Motor neuron (in vitro differentiated cells): ENCODE data around the gene TFPI. TPM values are rescaled to one million over a fixed set of nuclear protein-coding genes. Genes with fewer than 3 reads are reported as not detected.
A peak's percentile ranks its signal among the peaks of the same experiment; 100 is the strongest.
"Not testable (repeated sequence)": the region's sequence is repeated elsewhere in the genome, so short reads cannot be mapped to it uniquely, and the experiment has no call there.

Experiments used
- ATAC-seq, 8 experiments: fragments of 200-7000 bp; cut with Tn5 transposase; replicated peaks in 6 of 8; 2 replicates each; pipeline ENCODE4 v1.8.0; 2021; ENCODE audit warnings: mild to moderate bottlenecking in 8 of 8, moderate library complexity in 8 of 8
- H3K27ac ChIP-seq, 2 donors: fragments of 250-450 bp; sonication (Bioruptor Pico); 2 replicates each; pipeline ENCODE4 v1.9.0; 2021; ENCODE audit warnings: antibody characterized with exemption in 2 of 2, mild to moderate bottlenecking in 2 of 2, moderate library complexity in 1 of 2
- H3K4me1 ChIP-seq, 2 donors: fragments of 250-450 bp; sonication (Bioruptor Pico); replicated peaks in 1 of 2; 2 replicates each; pipeline ENCODE4 v1.6.1; 2021; ENCODE audit warnings: antibody characterized with exemption in 2 of 2, mild to moderate bottlenecking in 2 of 2, moderate library complexity in 1 of 2
- H3K4me3 ChIP-seq, 5 donors: fragments of 250-450 bp; sonication (Bioruptor Pico); 2 replicates each; pipeline ENCODE4 v1.9.0; 2021; ENCODE audit warnings: antibody characterized with exemption in 5 of 5, mild to moderate bottlenecking in 5 of 5, moderate library complexity in 4 of 5
- WGBS, 10 experiments: fragments of 450-650 bp; shearing (Covaris generic); methylation state at CpG; one replicate each; pipeline ENCODE4 v1.0.0; 2022; 5-methylcytosine and 5-hydroxymethylcytosine counted together
- in situ Hi-C, 9 experiments: fragments of 400-800 bp; cut with MboI; loops; one replicate each; pipeline ENCODE4 v1.15.0; 2021; ENCODE audit warnings: low sequenced_read_pairs in 9 of 9, low pct_unique_long_range_greater_than_20kb in 2 of 9; ENCODE audit not compliant: unreplicated experiment in 9 of 9
- total RNA-seq, 8 experiments: library from RNA; unstranded; fragments of 300-600 nt; gene quantifications; 2 replicates each; pipeline versions ENCODE4 v1.2.3 to v1.2.4, GENCODE V29; 2022

Gene TFPI
- total RNA-seq, 8 experiments from 2014 or later, result 0.18 to 79.3 (median 5.1) TPM

DNA sequence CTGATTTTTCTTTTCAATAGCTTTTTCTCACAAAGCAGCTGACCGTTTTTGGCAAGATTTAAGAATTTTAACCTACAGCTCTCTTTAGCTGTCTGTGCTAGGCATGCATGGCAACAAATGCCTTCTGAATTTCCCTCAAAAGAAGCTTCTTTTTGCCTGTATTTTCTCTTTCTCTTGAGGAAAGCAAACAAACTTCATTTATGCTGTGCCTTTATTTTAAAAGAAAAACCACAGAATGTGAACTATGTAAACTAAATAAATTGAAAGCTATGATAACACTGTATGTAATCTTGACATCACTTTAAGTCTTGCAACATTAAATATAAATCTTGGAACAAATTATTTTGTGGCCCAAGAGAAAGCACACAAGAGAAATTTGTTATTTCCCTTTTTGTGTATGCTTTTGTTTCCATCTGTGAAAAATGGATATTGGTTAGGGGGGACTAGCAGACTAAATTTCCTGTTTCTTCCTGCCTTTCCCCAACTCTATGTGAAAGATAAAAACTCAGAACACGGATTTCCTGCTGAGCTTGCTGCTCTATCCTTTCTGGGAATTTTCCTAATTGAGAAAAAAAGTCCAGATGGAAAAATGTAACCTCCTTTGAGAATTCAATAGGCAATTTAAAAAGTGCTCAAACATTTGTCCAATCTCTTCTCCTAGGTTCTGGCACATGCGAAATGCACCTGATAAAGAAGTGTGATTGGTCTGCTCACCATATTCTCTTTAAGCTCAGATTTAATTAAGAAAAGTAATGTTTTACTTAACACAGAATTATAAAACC lies 20.9 kb upstream of the TFPI start:
- Histone ChIP-seq H3K4me3 (no peak overlapping the region), H3K27ac (no peak overlapping the region), H3K4me1 (no peaks in the 10 kb centered on the region)
- peak in 1 of 8 experiments; percentile 57 for ATAC-seq
- in situ Hi-C loops, result loop anchor here in 4 of 9 experiments (10.0 to 25.0 kb wide), 3 partner anchors 70 to 937 kb away; no protein-coding TSS in a partner anchor
- WGBS, 10 experiments, result 38 to 70% (median 61%) methylated on average over 2 to 3 of the region's 3 CpGs; no CpG with 5 or more reads in 1 of the 10 experiments

DNA sequence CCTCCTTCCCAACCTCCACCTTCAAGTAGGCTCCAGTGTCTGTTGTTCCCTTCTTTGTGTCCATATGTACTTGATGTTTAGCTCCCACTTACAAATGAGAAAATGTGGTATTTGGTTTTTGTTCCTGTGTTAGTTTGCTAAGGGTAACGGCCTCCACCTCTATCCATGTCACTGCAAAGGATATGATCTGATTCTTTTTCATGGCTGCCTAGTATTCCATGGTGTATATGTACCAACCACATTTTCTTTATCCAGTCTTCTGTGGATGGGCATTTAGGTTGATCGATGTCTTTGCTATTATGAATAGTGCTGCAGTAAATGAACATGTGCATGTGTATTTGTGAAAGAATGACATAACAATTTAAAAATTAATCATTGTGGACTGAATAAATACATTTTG lies 19.5 kb upstream of the TFPI start:
- Histone ChIP-seq H3K4me3 (no peak overlapping the region), H3K4me1 (no peaks in the 10 kb centered on the region), H3K27ac (no peak overlapping the region)
- whole genome bisulfite sequencing, 10 experiments, result 75 to 100% (median 100%) methylated on average over 1 to 2 of the region's 2 CpGs; no CpG with 5 or more reads in 3 of the 10 experiments
- no peak for ATAC-seq
- in situ Hi-C loops, result loop anchor here in 3 of 9 experiments (10.0 kb wide), 1 partner anchor 69 kb away; no protein-coding TSS in a partner anchor

DNA sequence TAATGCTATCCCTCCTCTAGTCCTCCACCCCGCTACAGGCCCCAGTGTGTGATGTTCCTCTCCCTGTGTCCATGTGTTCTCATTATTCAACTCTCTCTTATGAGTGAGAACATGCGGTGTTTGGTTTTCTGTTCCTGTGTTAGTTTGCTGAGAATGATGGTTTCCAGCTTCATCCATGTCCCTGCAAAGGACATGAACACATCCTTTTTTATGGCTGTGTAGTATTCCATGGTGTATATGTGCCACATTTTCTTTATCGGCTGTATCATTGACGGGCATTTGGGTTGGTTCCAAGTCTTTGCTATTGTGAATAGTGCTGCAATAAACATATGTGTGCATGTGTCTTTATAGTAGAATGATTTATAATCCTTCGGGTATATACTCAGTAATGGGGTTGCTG lies 17.8 kb upstream of the TFPI start:
- in situ Hi-C loops, result loop anchor here in 3 of 9 experiments (10.0 kb wide), 1 partner anchor 67 kb away; no protein-coding TSS in a partner anchor
- 92 to 100% (median 100%) methylated on average over 1 to 4 of the region's 5 CpGs; no CpG with 5 or more reads in 4 of the 10 experiments for WGBS, 10 experiments
- H3K27ac ChIP-seq, ATAC-seq, H3K4me1 ChIP-seq, H3K4me3 ChIP-seq: not testable (repeated sequence)

DNA sequence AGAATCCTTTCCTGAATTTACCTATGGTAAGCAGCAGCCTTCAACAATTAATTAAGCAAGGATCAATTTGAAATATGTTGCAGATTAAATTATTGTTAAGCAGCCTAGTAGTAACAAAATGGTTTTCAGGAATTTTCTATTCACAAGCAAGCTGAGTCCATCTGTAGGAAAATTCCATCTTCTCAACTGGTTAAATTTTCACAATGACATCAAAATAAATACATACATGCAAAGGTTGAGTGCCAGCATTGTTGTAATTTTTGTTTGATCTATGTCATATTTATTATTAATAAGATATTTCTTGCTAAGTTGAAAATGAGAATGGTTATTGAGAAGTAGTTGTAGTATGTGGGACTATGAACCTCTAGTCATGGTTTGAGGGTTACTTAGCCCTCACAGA lies 15.3 kb upstream of the TFPI start:
- Histone ChIP-seq H3K27ac (no peak overlapping the region), H3K4me3 (no peak overlapping the region), H3K4me1 (no peaks in the 10 kb centered on the region)
- in situ Hi-C loops, result no loop called here
- no peak for ATAC-seq

DNA sequence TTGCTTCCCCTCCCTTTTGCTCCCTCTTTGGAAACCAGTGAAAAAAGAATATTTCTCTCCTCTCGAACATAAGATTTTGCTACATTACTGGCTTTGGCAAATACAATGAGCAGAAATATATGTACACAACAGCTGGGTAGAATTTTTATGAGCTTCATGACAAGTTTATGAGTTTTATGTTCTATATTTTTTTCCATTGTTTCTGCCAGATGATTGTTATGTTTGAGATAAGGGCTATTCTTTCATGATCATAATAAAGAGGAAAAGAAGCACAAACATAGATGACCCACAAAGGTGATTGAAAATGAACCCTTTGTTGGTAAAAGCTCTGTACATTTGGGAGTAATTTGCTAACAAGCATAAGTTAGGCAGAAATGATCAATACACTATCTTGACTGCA lies 14.8 kb upstream of the TFPI start:
- Histone ChIP-seq H3K27ac (no peak overlapping the region), H3K4me1 (no peaks in the 10 kb centered on the region), H3K4me3 (no peak overlapping the region)
- WGBS, 10 experiments, result 20 to 100% (median 85%) methylated on average over 1 of the region's 1 CpG; no CpG with 5 or more reads in 2 of the 10 experiments
- ATAC-seq, result no peak
- in situ Hi-C loops, result no loop called here

DNA sequence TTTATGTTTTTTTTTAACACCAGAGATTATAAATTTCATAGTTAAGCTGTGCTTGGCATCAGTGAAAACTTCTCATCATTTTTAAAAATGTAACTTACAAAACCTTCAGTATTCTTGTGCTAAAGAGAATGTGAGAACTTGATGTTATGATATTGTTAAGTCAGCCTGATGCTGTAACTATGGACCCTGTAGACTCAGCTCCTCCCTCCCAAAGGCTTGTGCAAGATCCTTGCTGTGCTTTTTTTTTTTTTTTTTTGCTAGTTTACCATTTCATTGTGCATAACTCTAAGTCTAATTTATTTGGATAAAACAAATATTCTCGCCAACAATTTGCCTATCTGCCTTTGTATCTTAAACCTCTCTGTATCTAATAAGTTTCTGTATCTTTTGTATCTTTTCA lies 12.9 kb upstream of the TFPI start:
- no peak overlapping the region for H3K27ac ChIP-seq
- in situ Hi-C loops, result no loop called here
- peak in 2 of 8 experiments; percentile 68 to 78 for ATAC-seq
- H3K4me3 ChIP-seq, result no peak overlapping the region
- no peaks in the 10 kb centered on the region for H3K4me1 ChIP-seq
- 17 to 100% (median 80%) methylated on average over 1 of the region's 1 CpG for WGBS, 10 experiments

DNA sequence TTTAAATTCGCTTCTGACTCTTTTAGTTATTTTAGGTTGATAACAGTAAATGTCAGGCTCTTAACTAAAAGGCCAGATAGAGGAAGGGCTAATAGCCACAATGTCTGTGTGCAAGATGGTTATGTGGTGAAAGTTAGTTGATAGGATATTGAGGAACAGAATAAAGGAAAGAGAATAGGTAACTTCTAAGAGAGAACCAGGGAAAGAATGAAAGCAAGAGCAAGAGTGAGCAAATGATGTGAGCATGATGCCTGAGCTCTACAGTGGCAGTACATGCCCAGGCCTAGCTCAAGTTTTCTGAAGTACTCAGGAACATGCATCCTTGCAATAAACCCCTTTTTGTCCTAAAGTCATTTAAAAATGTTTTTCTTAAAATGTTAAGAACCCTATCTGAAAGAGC lies 12.5 kb upstream of the TFPI start:
- Histone ChIP-seq H3K4me3 (no peak overlapping the region), H3K27ac (no peak overlapping the region), H3K4me1 (no peaks in the 10 kb centered on the region)
- WGBS, 10 experiments, result 60 to 100% (median 85%) methylated on average over 1 of the region's 1 CpG
- ATAC-seq, result no peak
- in situ Hi-C loops, result no loop called here

DNA sequence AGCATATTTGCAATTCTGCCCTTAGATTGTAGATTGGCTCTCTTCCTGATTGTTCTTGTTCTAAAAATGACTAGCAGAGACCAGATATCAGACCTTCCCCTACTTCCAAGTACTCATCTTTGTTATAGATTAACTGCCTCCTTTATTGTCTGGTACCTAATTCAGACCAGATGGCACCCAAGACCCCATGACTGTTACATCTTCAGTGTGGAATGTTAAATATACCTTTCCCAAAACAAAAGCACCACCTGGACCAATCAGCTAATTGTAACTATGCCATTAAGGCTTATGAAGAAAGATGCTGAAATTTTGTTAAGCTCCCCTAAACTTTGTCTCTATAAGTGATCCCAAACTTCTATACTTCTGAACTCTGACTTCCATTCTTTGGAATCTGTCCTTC lies 12.0 kb upstream of the TFPI start:
- in situ Hi-C loops, result no loop called here
- Histone ChIP-seq H3K4me3 (no peak overlapping the region), H3K27ac (no peak overlapping the region), H3K4me1 (no peaks in the 10 kb centered on the region)
- ATAC-seq, result no peak

DNA sequence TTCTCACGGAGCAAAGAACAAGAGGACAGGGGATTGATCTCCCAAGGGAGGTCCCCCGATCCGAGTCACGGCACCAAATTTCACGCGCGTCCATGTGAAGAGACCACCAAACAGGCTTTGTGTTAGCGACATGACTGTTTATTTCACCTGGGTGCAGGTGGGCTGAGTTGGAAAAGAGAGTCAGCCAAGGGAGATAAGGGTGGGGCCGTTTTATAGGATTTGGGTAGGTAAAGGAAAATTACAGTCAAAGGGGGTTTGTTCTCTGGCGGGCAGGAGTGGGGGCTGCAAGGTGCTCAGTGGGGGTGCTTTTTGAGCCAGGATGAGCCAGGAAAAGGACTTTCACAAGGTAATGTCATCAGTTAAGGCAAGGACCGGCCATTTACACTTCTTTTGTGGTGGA lies 11.4 kb upstream of the TFPI start:
- WGBS, 10 experiments, result 50% methylated on average over 1 of the region's 11 CpGs; no CpG with 5 or more reads in 9 of the 10 experiments
- H3K4me1 ChIP-seq, in situ Hi-C loops, ATAC-seq, H3K4me3 ChIP-seq, H3K27ac ChIP-seq: not testable (repeated sequence)

DNA sequence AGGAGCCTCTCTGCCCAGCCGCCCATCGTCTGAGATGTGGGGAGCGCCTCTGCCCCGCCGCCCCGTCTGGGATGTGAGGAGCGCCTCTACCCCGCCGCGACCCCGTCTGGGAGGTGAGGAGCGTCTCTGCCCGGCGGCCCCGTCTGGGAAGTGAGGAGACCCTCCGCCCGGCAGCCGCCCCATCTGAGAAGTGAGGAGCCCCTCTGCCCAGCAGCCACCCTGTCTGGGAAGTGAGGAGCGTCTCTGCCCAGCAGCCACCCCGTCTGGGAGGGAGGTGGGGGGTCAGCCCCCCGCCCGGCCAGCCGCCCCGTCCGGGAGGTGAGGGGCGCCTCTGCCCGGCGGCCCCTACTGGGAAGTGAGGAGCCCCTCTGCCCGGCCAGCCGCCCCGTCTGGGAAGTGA lies 2.3 kb upstream of the TFPI start:
- H3K4me1 ChIP-seq, H3K4me3 ChIP-seq, in situ Hi-C loops, ATAC-seq, H3K27ac ChIP-seq: not testable (repeated sequence)
- no CpG with 5 or more reads among the region's 31 CpGs for WGBS, 10 experiments

DNA sequence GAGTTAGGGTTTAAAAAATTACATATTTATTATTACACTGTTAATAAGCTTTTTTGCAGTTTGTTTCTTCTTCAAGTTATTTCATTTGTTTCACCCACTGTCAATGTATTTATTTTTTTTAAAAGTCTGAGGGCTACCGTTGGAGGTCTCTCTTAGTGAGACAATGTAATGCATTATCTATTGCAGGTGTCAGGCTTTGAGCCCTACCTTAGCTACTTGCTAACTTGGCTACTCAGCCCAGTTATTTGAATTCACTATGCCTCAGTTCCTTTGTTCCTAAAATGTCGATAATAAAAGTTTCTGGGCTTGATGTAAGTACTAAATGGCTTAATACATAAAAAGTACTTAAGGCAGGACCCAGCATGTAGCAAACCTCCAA lies 458 bp upstream of the TFPI start:
- 0 to 100% (median 80%) methylated on average over 1 to 2 of the region's 2 CpGs; no CpG with 5 or more reads in 1 of the 10 experiments for WGBS, 10 experiments
- no peak overlapping the region for H3K4me3 ChIP-seq
- no peaks in the 10 kb centered on the region for H3K4me1 ChIP-seq
- in situ Hi-C loops, result no loop called here
- no peak overlapping the region for H3K27ac ChIP-seq
- no peak for ATAC-seq

DNA sequence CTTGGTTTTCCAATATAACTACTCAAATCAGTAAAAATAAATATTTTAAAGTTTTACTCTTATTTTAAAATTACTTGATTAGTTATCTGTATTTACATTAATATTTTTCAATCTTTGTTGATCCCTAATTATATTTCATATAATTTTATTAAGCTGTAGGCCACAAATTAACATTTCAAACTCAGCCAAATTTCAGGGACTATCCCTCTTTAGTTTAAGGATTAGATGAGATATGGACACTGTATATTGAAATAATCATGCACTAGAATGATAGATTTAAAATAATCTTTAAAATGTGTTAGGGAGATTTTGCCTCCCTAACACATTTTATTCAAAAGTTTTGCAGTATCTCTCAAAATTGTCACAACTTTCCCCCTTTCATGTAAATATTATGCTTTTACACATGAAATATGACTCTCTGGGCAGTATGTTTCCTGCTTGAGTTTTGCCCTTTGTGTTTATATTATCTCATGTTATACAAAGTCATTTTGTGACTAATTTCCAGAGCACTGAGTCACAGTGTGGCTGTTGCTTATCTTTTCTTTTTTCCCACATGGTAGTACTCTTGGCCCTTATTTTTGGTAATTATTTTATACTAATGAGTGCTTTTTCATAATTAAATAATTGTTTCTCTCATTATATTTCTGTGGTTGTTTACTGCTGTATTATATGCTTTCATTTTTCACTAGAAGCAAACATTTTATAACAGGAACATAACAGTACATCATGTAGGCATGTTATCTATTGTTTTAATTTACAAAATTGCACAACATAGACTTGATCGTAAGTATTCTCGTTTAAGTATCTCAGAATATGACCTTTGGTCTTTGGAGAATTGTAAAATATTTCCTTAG lies 1.2 kb downstream of the TFPI start:
- 0 to 94% (median 68%) methylated on average over 2 of the region's 2 CpGs for WGBS, 10 experiments
- in situ Hi-C loops, result no loop called here
- Histone ChIP-seq H3K4me3 (no peak overlapping the region), H3K4me1 (no peaks in the 10 kb centered on the region), H3K27ac (no peak overlapping the region)
- peak in 2 of 8 experiments; percentile 43 to 50 for ATAC-seq

DNA sequence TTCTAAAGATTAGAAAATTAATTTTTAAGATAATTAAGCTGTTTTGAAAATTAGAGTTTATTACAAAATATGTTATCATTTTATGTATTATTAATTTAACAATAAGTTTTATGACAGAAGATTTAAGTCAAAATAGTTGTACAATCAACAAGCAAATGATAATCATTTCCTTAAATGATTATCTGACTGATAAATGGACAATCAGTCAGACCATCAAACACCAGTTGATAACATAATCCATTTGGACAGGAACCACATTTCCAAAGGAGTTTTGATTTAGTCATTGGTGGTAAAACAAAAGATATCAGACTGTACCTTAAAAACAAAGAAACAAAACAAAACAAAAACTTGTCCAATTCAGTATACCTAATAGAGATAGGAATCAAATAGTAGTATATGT lies 1.9 kb downstream of the TFPI start:
- Histone ChIP-seq H3K4me3 (no peak overlapping the region), H3K27ac (no peak overlapping the region), H3K4me1 (no peaks in the 10 kb centered on the region)
- no peak for ATAC-seq
- in situ Hi-C loops, result no loop called here
